NOMO-1 treated with dmso at 0.1 percent for 144 hours (cell line): Measurements from ENCODE around the gene IGFBP2.

Experiments
- DNase-seq: peaks from one replicate; lab custom pipeline; 2025; ENCODE audit not compliant: unreplicated experiment; lab: John Stamatoyannopoulos, UW

The IGFBP2 gene

DNA sequence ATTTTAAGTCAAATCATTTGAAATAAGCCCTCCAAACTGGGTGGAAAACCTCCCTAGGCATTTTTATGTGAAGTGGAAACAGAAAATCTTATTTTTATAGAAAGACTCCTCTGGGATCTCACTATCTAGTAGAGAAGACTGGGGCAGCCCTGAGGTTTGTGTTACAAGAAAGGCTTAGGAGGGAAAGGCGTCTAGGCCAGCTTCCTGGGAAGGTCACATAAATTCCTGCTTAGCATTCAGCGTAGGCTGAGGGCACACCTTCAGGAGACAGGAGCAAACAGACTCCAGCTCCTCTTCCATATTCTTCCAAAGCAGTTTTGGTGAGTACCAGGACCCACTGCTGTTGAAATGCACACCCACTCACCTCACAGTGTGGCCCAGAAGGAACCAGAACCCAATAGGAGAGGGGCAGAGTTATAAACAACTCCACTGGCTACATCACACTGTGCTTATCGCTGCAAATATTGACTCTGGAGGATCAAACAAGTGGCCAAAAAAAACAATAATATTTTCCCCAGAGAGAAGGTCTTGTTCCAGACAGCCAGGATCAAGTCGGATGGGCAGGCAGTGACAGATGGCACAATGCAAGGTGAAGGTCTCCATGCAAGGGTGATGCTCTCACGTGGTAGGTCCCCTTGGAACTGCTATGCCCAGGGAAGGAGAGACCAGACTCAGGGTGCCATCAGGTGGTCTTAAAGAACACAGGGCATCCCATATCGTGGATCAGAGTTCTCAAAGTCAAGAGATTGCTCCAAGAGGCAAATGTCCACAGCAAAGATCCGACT lies 17.7 kb upstream of the IGFBP2 start:
- DNase-seq, result no peak

DNA sequence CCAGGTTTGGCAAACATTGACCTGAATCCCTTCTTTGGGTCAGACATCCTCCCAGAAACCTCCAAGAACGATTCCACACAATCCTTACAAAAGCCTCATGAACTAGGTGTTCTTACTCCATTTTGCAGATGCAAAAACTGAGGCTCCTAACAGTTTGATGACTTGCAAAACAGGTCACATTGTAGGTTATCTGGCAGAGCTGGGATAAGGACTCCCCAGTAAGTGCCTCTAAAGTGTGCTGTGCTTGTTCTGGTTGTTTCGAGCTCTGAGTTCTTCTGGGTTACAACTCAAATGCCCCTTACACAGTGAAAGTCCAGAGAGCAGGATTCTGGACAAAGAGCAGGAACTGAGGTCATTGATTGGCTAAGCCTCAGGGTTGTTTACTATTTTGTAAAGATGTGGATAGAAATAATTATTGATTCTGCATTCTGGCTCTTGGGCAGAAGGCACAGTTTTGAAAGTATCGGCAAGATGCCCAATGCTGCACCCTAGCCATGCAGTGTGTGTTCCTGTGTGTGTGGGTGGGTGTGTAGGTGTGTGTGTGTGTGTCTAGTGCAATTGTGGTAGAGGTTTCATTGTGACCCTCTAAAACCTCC lies 17.0 kb upstream of the IGFBP2 start:
- no peak for DNase-seq

DNA sequence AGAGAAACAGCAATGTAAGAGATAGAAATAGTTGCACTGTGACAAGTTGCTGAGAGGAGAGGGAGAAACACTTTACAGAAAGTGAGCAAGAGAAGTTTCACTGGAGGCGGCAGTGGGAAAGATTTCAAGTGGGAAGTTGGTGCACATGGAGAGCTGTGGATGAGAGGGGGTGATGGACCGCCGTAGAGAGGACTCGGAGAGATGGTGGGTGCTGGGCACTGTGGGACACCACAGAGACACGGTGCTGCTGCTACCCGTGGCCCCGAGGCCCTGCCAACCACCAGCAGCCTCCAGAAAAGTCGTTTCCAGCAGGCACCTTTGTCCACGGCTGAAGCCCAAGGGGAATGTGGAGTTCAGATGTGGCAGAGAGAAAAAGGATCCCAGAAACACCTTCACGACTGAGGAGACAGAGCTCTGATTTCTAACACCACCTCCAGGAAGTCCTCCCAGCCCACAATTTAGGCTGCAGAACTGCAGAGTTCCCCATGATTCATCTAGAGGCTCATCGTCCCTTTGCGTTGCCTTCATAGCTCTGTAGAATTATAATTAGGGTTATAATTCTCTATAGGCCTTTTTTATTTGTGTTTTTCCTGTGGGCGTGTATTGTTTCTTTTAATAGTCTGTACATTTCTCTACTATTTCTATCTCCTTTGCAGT lies 15.9 kb upstream of the IGFBP2 start:
- no peak for DNase-seq

DNA sequence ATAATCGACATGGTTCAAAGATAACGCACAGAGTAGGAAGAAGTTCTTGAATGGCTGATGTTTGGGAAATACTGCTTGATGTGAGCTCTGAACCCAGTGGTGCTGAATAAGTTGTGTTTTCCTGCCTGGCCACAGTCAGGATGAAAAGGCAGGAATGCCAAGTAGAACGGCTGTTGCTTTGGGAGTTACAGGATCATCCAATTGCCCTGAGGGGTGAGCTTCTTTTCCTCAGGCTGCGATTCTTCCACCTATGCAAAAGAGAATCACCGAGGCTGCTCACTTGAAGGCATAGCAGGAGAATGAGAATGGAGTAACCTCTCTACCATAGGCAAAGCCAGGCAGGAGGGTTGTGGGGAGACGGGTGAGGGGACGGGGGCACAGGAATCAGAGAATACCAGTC lies 14.4 kb upstream of the IGFBP2 start:
- DNase-seq, result no peak

DNA sequence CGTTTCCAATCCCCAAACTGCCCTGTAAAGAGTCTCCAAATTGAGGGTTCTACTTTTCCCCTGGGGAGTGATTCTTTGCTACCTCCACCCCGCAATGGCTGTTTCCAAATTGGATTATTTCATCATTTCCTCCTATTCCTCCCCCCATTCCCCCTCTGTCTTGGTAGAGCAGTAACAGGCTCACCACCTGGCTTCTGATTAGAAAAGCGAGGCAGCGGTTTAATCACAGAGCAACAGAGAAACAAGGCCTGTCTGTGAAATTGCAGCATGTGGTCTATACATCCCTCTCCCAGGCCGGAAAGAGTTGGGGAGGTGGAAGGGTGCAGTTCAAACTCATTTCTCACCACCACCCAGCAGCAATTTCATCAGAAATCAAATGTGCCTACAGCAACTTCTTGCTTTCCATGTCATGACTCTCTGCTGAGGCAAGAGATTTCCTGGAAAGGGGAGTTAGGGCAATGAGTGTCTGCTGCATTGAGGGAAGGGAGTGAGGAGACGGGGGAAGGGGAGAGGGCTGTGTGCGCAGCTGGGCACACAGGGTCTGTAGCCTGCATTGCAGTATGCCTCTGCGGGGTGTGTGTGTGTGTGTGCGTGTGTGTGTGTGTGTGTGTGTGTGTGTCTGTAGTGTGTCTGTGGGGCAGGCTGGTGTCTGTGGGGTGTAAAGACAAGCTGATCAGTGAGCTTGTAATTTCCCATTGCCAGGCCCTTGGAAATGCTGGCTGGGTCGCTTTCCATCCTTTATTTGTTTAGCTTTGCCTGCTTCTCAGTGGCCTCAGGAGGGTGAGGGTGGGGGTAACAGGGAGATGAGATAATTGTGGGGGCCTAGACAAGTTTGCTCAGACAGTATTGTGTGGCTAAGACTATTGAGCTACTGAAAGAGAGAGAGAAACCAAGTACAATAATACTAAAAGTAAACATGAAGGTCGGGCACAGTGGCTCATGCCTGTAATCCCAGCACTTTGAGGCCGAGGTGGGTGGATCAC lies 13.5 kb upstream of the IGFBP2 start:
- DNase-seq, result peak; percentile 26

DNA sequence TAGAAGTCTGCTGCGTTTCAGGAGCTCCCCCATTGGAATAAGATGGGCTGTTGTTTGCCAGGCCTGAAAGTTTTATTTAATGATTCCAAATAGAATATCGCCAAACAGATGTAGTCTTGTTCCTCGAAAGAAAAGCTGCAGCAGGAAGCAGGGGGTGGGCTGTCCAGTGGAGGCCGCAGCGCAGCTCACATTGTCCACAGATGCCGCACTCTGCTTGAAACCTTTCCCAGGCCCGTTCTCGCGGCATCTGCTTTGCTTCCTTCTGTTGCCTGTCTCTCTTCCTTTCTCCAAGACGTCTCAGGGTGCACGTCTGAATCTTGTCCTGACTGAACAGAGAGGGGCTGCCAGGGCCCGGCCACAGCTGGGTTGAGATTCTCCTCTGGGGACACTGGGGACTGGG lies 12.4 kb upstream of the IGFBP2 start:
- no peak for DNase-seq

DNA sequence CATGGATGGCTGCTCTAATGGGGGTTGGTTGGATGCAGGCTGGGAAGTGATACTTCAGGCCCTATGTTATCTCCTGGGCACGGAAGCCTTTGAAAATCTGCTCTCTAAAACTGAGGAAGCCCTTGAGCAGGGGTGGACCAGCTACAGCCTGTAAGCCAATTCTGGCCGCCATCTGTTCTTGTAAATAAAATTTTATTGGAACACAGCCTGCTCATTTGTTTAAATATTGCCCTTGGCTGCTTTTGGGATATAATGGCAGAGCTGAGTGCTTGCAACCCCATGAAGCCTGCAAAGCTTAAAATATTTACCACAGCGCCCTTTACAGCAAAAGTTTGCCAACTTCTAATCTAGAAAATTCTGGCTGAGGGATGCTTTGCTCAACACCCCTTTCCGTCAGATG lies 11.9 kb upstream of the IGFBP2 start:
- DNase-seq, result no peak

DNA sequence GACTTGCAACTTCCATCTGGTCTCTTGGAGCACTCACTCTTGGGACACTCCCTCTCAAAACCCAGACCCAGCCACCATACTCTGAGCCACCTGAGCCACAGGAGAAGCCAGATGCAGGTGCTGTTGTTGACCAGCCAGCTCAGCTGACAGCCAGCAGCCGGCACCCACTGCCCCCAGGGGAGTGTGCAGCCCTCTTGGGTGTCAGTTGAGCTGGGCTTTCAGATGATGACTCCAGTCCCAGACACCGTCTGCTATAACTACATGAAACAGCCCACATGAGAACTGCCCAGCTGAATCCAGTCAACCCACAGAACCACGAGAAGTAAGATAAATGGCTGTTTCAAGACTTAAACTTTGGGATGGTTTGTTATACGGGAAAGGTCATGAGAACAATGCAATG lies 10.7 kb upstream of the IGFBP2 start:
- no peak for DNase-seq

DNA sequence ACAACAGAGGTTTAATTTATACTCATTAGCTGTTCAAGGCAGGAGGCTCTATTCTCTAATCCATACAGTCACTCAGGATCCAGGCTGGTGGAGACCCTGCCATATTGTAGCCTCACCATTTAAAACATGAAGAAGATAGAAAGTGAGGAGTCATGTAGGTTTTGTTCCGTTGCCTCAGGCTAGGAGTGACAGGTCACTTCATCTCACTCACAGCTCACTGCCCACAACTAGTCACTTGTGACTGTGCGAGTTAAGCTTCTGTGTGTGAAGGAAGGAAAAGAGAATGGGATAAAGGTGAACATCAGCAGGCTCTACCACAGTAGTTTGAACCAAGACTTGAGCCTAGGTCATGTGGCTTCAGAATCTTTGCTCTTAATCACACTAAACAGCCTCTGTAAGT lies 9.0 kb upstream of the IGFBP2 start:
- DNase-seq, result no peak

DNA sequence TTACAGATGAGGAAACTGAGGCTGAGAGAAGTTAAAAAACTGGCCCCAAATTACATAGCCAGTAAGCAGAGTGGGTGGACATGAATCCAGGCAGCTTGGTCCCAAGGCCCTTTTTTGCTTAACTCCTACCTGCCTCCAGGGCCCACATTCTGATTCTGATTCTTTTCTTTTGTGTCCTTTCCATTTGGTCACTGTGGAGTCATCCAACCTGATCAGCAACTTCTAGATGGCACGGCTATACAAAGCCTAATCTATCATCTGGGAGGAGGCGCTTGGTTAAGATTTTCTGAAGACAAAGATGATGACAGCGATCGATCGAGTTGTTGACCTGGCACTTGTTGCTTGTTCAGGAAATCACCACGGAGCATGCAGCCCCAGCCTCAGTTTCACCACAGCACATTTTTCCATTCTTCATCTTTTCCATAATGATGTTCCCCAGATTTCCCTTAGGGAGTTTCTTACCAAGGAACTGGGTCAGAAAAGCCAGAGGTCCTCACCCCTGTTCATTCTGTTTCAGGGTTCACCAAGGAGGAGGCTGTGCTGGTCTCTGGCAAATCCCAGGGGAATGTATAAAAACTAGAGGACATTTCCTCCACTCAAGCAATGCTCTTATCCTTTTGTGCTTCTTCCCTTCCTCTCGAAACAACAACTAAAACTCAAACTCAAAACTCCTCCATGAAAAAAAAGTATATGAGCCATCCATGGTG lies 6.9 kb upstream of the IGFBP2 start:
- DNase-seq, result no peak

DNA sequence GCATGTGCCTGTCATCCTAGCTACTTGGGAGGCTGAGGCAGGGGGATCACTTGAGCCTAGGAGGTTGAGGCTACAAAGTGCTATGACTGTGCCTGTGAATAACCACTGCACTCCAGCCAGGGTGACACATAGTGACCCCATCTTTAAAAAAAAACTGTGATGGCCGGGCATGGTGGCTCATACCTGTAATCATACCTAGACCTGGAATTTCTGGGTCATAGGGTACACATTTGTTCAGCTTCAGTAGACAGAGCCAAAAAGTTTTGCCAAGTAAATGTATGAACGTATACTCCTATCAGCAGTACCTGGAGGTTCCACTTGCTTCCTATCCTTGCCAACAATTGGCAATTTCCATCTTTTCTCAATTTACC lies 6.4 kb upstream of the IGFBP2 start:
- DNase-seq, result no peak

DNA sequence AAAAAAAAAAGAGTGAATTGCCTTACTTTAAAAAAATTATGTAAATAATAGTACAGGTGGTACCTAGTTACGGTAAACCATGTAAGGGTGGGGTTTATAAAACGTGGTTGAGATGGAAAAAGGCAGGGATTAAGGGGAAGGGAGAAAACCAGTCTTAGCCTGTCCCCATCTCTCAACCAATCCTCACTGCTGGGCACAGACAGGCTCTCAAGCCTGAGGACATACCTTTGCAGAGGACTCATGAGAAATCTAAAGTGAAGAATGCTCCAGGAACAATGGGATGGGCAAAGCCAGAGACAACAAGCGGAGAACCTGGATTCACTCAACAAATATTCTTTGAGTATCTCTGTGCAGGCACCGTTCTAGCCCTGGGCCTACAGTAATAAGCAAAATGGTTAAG lies 3.4 kb upstream of the IGFBP2 start:
- DNase-seq, result no peak

DNA sequence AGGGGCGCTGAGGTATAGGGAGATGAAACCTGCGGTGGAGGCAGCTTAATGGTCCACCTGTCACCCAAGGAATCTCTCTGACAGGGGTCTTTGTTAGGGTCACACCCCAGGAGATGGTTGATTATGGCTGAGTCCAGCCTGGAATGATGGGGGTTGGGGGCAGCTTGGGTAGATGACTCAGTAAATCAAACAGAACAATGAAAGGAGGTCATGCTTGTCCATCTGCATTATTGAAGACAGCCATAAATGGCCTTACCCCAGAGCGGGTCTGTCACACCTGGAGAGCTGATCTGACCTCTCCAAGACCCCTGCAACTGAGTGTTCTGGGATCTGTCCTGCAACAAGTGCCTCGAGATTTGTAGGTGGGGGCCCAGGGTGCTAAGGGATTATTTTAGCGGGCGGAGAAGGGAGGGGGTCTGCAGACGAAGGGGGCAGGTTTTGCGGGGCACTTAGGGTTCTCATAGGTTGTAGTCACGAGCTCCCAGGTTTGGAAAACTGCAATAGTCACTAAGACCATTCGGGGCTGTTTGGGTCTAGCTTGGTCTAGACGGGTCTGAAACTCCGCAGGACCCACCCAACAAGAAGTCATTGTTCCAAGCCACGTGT lies 771 bp upstream of the IGFBP2 start:
- DNase-seq, result no peak

DNA sequence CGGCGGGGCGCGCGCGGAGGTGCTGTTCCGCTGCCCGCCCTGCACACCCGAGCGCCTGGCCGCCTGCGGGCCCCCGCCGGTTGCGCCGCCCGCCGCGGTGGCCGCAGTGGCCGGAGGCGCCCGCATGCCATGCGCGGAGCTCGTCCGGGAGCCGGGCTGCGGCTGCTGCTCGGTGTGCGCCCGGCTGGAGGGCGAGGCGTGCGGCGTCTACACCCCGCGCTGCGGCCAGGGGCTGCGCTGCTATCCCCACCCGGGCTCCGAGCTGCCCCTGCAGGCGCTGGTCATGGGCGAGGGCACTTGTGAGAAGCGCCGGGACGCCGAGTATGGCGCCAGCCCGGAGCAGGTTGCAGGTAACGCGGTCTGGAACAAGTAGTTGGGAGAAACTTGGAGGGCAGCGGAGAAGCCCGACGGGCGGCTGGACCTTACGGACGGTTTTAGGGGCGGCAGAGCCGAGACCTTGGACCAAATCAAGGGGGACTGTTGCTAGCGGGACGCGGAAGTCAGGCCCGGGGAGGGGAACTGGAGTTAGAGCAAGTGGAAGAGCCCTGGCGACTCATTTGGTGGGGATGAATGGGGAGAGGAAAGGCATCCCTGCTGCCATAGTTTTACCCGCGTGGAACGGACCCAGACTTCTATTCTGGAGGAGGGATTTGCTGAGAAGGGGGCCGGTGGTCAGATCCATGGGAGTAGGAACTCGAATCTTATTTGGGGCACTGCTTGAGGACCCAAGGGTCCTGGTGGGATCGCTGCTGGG lies 573 bp downstream of the IGFBP2 start:
- DNase-seq, result no peak

DNA sequence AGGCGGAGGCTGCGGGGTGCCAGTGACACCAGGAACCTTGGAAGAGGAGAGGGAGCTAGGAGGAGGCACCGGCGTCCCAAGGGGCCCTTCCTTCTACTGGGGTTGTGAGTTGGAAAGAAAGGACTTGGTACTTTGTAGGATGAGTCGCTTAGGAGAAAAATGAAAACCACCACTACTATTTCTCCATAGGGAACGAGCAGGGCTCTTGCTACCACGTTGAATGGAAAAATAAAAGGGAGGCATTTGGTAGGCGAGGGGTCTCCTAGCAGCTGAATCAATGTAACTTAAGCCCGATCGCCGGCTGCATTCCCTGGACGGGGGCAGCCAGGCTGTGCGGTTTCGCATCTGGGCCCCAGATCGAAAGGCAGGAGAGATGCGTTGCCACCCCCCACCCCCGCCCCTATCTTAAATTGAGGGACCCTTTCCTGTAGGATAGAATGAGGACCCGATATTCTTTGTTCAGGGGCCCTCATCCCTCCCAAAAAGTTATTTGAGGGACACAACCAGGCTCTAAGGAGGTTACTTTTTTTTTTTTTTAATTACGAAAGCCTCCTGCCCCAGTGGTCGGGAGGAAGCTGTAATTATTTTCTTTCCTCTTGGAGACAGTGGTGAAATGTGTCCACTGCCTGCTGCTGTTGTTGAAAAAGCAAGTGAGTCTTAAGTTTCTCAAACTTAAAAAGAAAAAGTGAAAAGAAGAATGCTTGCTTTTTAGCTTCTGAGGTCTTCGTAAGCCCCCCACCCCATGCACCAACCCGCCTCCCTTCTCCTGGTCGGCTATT lies 1.3 kb downstream of the IGFBP2 start:
- DNase-seq, result no peak

DNA sequence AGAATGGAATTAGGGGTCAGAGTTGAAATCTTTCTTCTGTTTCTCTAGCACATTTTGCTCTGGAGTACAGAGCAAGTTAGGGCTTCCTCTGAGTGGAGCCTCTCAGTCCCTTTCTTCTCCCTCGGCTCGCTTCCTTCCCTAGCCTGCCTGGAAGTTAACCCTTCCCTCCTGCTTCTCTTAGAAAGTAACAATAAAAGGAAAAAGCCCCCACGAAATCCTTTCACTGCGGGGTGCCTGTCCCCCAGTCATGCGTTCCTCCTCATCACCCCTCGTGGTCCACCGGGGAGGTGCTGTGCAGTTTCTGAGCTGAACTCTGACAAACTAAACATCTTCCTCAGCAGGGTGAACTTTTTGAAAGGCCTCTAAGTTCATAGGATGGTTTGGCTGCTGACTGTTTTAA lies 2.0 kb downstream of the IGFBP2 start:
- no peak for DNase-seq

DNA sequence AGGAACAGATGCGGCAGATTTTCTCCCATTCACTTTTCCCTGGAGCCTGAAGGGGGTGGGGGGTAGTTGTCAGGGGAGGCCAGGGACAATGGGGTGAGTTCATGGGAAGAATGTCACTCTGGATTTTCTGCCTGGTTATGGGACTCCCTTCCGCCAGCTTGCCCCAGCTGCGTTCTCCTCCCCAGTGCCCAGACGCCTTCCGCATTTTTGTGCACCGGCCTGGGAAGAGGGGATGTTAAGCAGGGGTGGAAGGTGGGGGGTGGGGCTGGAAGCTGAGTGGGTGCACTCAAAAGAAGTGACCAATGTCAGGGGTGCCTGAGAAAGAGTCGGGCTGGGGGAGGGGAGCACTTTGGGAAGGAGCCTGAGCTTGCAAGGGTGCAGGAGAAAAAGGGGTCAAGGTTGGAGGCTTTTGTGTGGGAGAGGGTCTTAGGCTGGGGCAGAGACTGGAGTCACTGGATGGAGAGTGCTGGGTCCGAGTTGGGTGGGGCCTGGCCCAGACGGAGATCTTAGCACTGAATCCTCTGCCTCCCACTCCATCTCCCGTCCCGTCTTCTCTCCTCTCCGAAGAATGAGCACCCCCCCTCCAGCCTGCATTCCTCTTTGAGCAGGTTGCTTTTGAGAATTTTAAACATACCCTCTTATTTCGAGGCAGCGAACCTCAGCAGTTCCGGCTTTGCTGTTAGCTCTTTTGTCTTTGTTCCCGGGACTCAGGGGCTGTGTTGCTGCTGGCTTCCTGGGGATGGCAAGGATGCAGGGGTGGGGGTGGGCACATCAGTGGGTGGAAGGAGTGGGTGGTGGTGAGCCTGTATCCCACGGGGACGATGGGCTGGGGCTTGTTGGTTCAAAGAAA lies 2.7 kb downstream of the IGFBP2 start:
- DNase-seq, result no peak
